Mesothelial cell of epicardium (in vitro differentiated cells): ENCODE results near the gene OR1K1. TPM values are rescaled to one million over a fixed set of nuclear protein-coding genes. Genes with fewer than 3 reads are reported as not detected.
"Not testable (repeated sequence)": the region's sequence is repeated elsewhere in the genome, so short reads cannot be mapped to it uniquely, and the experiment has no call there.

ENCODE experiments used
- DNase-seq, 2 experiments: peaks; one replicate each; pipeline ENCODE4 v3.0.0; 2021; ENCODE audit warnings: low spot score in 2 of 2; ENCODE audit not compliant: unreplicated experiment in 2 of 2
- H3K27ac Mint-ChIP-seq: 2 replicates; pipeline ENCODE4 v1.8.0; 2021; ENCODE audit warnings: mixed read lengths
- H3K27me3 Mint-ChIP-seq: 2 replicates; pipeline ENCODE4 v1.8.0; 2021; ENCODE audit warnings: low read depth, mixed read lengths
- H3K36me3 Mint-ChIP-seq: 2 replicates; pipeline ENCODE4 v1.8.0; 2021; ENCODE audit warnings: mixed read lengths
- H3K4me1 Mint-ChIP-seq: 2 replicates; pipeline ENCODE4 v1.8.0; 2021; ENCODE audit warnings: mixed read lengths
- H3K4me3 Mint-ChIP-seq: 2 replicates; pipeline ENCODE4 v1.8.0; 2021; ENCODE audit warnings: mild to moderate bottlenecking, moderate library complexity, mixed read lengths
- H3K9me3 Mint-ChIP-seq: 2 replicates; pipeline ENCODE4 v1.8.0; 2021; ENCODE audit warnings: mixed read lengths
- CTCF ChIP-seq: fragments of 200-600 bp; sonication (generic); IDR thresholded peaks from one replicate; pipeline ENCODE4 v1.5.0; 2021; ENCODE audit warnings: antibody characterized with exemption; ENCODE audit not compliant: unreplicated experiment
- total RNA-seq: library from RNA; stranded (reverse); gene quantifications from 3 replicates; pipeline ENCODE4 v1.2.1, GENCODE V29; 2021

Gene OR1K1
- total RNA-seq, 1 donor from 2014 or later, result not detected

- no peak for DNase-seq
- no peaks in the 10 kb centered on the region for H3K4me1 Mint-ChIP-seq
- no peak for TF ChIP-seq CTCF
- no peak overlapping the region for H3K27ac Mint-ChIP-seq
- H3K4me3 Mint-ChIP-seq, result no peak overlapping the region
- no peaks in the 10 kb centered on the region for H3K36me3 Mint-ChIP-seq
- H3K27me3 Mint-ChIP-seq, result no peaks in the 10 kb centered on the region
- H3K9me3 Mint-ChIP-seq, result peaks cover 14% of the 10 kb centered on the region
These were observed 8.2 kb downstream of the OR1K1 start for GRCh38 chr9:122808141-122808540.

GRCh38 chr9:122809261-122809660 lies 9.3 kb downstream of the OR1K1 start:
- not testable (repeated sequence) for H3K27me3 Mint-ChIP-seq, H3K36me3 Mint-ChIP-seq, H3K4me1 Mint-ChIP-seq, H3K27ac Mint-ChIP-seq, H3K4me3 Mint-ChIP-seq
- peaks cover 13% of the 10 kb centered on the region for H3K9me3 Mint-ChIP-seq
- peak in 1 of 2 experiments; percentile 32 for DNase-seq

- Mint-ChIP-seq H3K27ac (no peak overlapping the region), H3K4me1 (no peaks in the 10 kb centered on the region), H3K36me3 (peaks cover 7% of the 10 kb centered on the region), H3K9me3 (peaks cover 12% of the 10 kb centered on the region), H3K4me3 (no peak overlapping the region), H3K27me3 (no peaks in the 10 kb centered on the region)
- peak; percentile 38 to 82 for DNase-seq
- TF ChIP-seq CTCF, result peak; percentile 86
These were observed 10.5 kb downstream of the OR1K1 start for GRCh38 chr9:122810306-122810946.

GRCh38 chr9:122812736-122813135 lies 12.8 kb downstream of the OR1K1 start:
- H3K9me3 Mint-ChIP-seq, result no peaks in the 10 kb centered on the region
- no peak overlapping the region for H3K4me3 Mint-ChIP-seq
- H3K36me3 Mint-ChIP-seq, result peaks cover 16% of the 10 kb centered on the region
- H3K27me3 Mint-ChIP-seq, result no peaks in the 10 kb centered on the region
- no peak overlapping the region for H3K27ac Mint-ChIP-seq
- H3K4me1 Mint-ChIP-seq, result no peaks in the 10 kb centered on the region
- no peak for TF ChIP-seq CTCF
- no peak for DNase-seq

GRCh38 chr9:122814545-122814944 lies 14.6 kb downstream of the OR1K1 start:
- Mint-ChIP-seq H3K27me3 (no peaks in the 10 kb centered on the region), H3K4me1 (no peaks in the 10 kb centered on the region)

GRCh38 chr9:122815544-122815943 lies 15.6 kb downstream of the OR1K1 start:
- Mint-ChIP-seq H3K27ac (no peak overlapping the region), H3K4me1 (no peaks in the 10 kb centered on the region)

More at GRCh38 chr9:122814545-122814944, 14.6 kb downstream of the OR1K1 start:
- no peak for DNase-seq
- TF ChIP-seq CTCF, result no peak
- no peak overlapping the region for H3K4me3 Mint-ChIP-seq
- peaks cover 17% of the 10 kb centered on the region for H3K36me3 Mint-ChIP-seq
- no peaks in the 10 kb centered on the region for H3K9me3 Mint-ChIP-seq
- H3K27ac Mint-ChIP-seq, result no peak overlapping the region

More at GRCh38 chr9:122815544-122815943, 15.6 kb downstream of the OR1K1 start:
- Mint-ChIP-seq H3K4me3 (no peak overlapping the region), H3K27me3 (no peaks in the 10 kb centered on the region), H3K36me3 (peaks cover 20% of the 10 kb centered on the region), H3K9me3 (no peaks in the 10 kb centered on the region)
- TF ChIP-seq CTCF, result no peak
- no peak for DNase-seq
